ENCODE measurements around the gene TCEAL9. TPM values are rescaled to one million over a fixed set of nuclear protein-coding genes. Genes with fewer than 3 reads are reported as not detected.
A peak's percentile ranks its signal among the peaks of the same experiment; 100 is the strongest.

Gene TCEAL9
- total and polyA plus RNA-seq, 3 experiments from 2014 or later: 1.0 to 3.4 (median 2.8) TPM

DNA sequence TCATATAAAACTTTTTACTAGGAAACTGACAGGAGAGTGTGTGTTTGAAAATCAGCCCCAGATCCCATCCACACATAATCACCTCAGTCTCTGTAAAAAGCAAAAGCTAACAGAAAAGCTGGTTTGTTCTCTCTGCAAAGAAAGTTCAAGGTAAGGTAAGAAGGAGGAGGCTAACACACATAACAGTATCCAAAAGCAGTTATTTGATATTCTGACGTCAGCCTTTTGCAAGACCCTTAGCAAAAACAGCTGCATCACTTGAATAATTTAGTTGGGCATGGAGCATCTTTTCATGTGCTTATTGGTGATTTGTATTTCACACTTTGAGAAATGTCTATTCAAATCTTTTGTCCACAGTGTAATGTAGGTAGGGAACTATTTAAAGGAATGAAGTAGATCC, 5.5 kb downstream of the TCEAL9 start:
- Histone ChIP-seq H3K36me3 (ENCODE audit: insufficient read depth, low read length) (no peaks in the 10 kb centered on the region), H3K27me3 (ENCODE audit: insufficient read depth, low read length, poor library complexity, severe bottlenecking) (no peaks in the 10 kb centered on the region), H3K9me3 (ENCODE audit: low read length) (no peaks in the 10 kb centered on the region), H3K4me1 (ENCODE audit: insufficient read depth, low read length) (no peaks in the 10 kb centered on the region), H3K27ac (ENCODE audit: low read depth, low read length) (no peak overlapping the region), H3K4me3 (ENCODE audit: low read length) (no peak overlapping the region)
- Mint-ChIP-seq H3K27ac (no peak overlapping the region), H3K9me3 (no peaks in the 10 kb centered on the region), H3K27me3 (peaks cover 2 to 6% of the 10 kb centered on the region in 2 donors), H3K36me3 (no peaks in the 10 kb centered on the region), H3K4me3 (no peak overlapping the region), H3K4me1 (no peaks in the 10 kb centered on the region)
- POLR2A ChIA-PET: no interaction called here
- DNase-seq: no peak
- CTCF ChIA-PET: no interaction called here

- peaks cover 4 to 5% of the 10 kb centered on the region in 2 donors for H3K27me3 Mint-ChIP-seq
- ChIA-PET POLR2A (no interaction called here), CTCF (no interaction called here)
- H3K27me3 ChIP-seq (ENCODE audit: insufficient read depth, low read length, poor library complexity, severe bottlenecking): no peaks in the 10 kb centered on the region
- H3K4me3 ChIP-seq (ENCODE audit: low read length): no peak overlapping the region
- no peak for DNase-seq
- H3K27ac Mint-ChIP-seq: no peak overlapping the region
- no peaks in the 10 kb centered on the region for H3K36me3 Mint-ChIP-seq
- no peaks in the 10 kb centered on the region for H3K4me1 Mint-ChIP-seq
- no peaks in the 10 kb centered on the region for H3K9me3 ChIP-seq (ENCODE audit: low read length)
- no peaks in the 10 kb centered on the region for H3K4me1 ChIP-seq (ENCODE audit: insufficient read depth, low read length)
- H3K9me3 Mint-ChIP-seq: no peaks in the 10 kb centered on the region
- H3K36me3 ChIP-seq (ENCODE audit: insufficient read depth, low read length): no peaks in the 10 kb centered on the region
- no peak overlapping the region for H3K27ac ChIP-seq (ENCODE audit: low read depth, low read length)
- H3K4me3 Mint-ChIP-seq: no peak overlapping the region
Measured at GRCh38 chrX:103362474-103362873, 6.2 kb downstream of the TCEAL9 start.

DNA sequence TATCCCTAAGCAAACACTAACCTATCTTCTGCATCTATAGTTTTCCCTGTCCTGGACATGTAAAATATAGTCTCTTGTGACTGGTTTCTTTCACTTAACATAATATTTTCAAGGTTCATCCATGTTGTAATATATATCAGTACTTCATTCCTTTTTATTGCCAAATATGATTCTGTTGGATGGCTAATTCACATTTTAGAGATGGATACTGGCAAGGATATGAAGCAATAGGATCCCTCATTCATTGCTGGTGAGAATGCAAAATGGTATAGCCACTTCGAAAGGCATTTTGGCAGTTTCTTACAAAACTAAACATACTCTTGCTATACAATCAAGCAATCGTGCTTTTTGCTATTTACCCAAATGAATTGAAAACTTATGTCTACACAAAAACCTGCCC, 6.7 kb downstream of the TCEAL9 start:
- peaks cover 4% of the 10 kb centered on the region in 2 donors for H3K27me3 Mint-ChIP-seq
- CTCF ChIA-PET: no interaction called here
- no peaks in the 10 kb centered on the region for H3K9me3 Mint-ChIP-seq
- H3K27ac Mint-ChIP-seq: no peak overlapping the region
- Histone ChIP-seq H3K4me3 (ENCODE audit: low read length) (no peak overlapping the region), H3K9me3 (ENCODE audit: low read length) (no peaks in the 10 kb centered on the region), H3K4me1 (ENCODE audit: insufficient read depth, low read length) (no peaks in the 10 kb centered on the region), H3K36me3 (ENCODE audit: insufficient read depth, low read length) (no peaks in the 10 kb centered on the region), H3K27ac (ENCODE audit: low read depth, low read length) (no peak overlapping the region), H3K27me3 (ENCODE audit: insufficient read depth, low read length, poor library complexity, severe bottlenecking) (no peaks in the 10 kb centered on the region)
- no peak overlapping the region for H3K4me3 Mint-ChIP-seq
- no peaks in the 10 kb centered on the region for H3K36me3 Mint-ChIP-seq
- no peak for DNase-seq
- no peaks in the 10 kb centered on the region for H3K4me1 Mint-ChIP-seq
- POLR2A ChIA-PET: no interaction called here

DNA sequence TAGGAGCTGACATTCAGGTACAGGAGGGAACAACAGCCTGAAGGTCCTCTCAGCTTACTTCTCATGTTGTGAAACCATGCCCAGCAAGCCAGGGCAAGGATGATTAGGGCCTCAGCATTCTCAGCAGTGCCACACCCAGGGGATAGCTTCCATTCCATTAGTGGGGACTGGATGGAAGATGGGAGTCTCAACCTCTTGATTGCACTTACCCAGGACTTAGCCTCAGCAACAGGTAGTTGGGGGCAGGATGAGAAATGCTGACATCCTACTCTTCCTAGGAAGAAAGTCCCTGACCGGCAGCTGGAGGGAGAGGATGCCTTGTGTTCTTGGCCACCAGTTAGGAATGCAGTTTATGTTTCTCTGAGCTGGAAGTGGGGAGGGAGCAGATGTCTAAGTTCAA, 11.2 kb downstream of the TCEAL9 start:
- no peak overlapping the region for H3K27ac Mint-ChIP-seq
- peaks cover 4 to 11% of the 10 kb centered on the region in 2 donors for H3K27me3 Mint-ChIP-seq
- no peaks in the 10 kb centered on the region for H3K9me3 ChIP-seq (ENCODE audit: low read length)
- no peaks in the 10 kb centered on the region for H3K36me3 ChIP-seq (ENCODE audit: insufficient read depth, low read length)
- no peaks in the 10 kb centered on the region for H3K4me1 ChIP-seq (ENCODE audit: insufficient read depth, low read length)
- ChIA-PET POLR2A (no interaction called here), CTCF (no interaction called here)
- no peaks in the 10 kb centered on the region for H3K4me1 Mint-ChIP-seq
- no peaks in the 10 kb centered on the region for H3K36me3 Mint-ChIP-seq
- no peaks in the 10 kb centered on the region for H3K27me3 ChIP-seq (ENCODE audit: insufficient read depth, low read length, poor library complexity, severe bottlenecking)
- no peak overlapping the region for H3K4me3 ChIP-seq (ENCODE audit: low read length)
- DNase-seq: no peak
- H3K4me3 Mint-ChIP-seq: no peak overlapping the region
- no peaks in the 10 kb centered on the region for H3K9me3 Mint-ChIP-seq
- H3K27ac ChIP-seq (ENCODE audit: low read depth, low read length): no peak overlapping the region

DNA sequence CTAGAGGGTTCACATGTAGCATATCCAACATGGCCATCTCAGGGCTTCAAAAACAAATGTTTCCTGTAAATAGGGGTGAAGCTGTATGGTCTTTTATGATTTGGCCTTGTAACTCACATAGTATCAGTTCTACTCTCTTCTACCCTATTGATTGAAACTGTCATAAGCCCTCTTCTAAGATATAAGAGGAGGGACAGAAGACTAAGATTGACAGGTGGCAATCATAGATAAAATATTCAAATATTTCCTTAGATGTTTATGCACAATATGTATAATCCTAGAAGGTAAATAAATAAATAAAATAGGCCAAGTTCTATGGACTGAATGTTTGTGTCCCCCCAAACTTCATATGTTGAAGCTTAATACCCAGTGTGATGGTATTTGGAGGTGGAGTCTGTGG, 13.2 kb downstream of the TCEAL9 start:
- ChIA-PET POLR2A (no interaction called here), CTCF (no interaction called here)
- no peak overlapping the region for H3K27ac ChIP-seq (ENCODE audit: low read depth, low read length)
- no peak overlapping the region for H3K4me3 ChIP-seq (ENCODE audit: low read length)
- no peaks in the 10 kb centered on the region for H3K9me3 ChIP-seq (ENCODE audit: low read length)
- H3K4me1 ChIP-seq (ENCODE audit: insufficient read depth, low read length): no peaks in the 10 kb centered on the region
- DNase-seq: no peak
- Mint-ChIP-seq H3K9me3 (no peaks in the 10 kb centered on the region), H3K27ac (no peak overlapping the region), H3K4me1 (no peaks in the 10 kb centered on the region), H3K4me3 (no peak overlapping the region), H3K36me3 (no peaks in the 10 kb centered on the region), H3K27me3 (peaks cover 4 to 11% of the 10 kb centered on the region in 2 donors)
- H3K36me3 ChIP-seq (ENCODE audit: insufficient read depth, low read length): no peaks in the 10 kb centered on the region
- H3K27me3 ChIP-seq (ENCODE audit: insufficient read depth, low read length, poor library complexity, severe bottlenecking): no peaks in the 10 kb centered on the region

DNA sequence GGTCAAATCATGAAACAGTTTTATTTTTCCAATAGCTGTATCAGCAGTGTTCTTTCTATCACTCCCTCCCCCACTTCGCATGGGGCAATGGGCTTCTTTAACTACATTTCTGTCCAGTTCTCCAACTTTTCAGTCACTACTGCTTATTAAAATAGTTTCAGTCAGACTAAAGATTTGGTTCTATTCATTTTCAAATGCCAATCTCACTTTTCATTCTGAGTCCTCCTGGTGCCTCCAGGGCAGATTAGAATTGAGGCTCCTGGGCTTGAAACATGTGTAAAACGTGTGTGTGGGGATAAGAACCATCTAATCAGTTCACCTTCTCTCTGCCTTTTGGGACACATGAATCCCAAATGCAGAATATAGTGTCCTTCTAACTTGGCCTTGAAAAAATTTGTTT, 16.6 kb downstream of the TCEAL9 start:
- no peaks in the 10 kb centered on the region for H3K36me3 Mint-ChIP-seq
- no peaks in the 10 kb centered on the region for H3K9me3 ChIP-seq (ENCODE audit: low read length)

DNA sequence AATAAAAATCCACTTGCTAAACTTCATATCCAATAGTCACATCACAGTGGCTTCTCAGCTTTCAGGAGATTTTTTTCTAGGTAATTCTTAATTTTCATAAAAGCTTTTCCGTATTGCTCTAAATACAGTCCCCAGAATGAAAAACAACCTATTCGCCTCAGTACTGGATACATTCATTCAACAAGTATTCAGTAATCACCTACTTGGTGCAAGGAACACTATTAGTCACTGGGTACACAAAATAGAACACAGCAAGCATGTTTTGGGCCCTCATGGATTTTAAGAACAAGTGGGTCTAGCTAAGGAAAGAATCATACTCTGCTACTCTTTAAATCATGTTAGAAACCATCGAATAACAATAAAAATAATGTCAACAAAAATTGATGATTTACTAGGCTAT, 17.3 kb downstream of the TCEAL9 start:
- DNase-seq: no peak
- Histone ChIP-seq H3K4me3 (ENCODE audit: low read length) (no peak overlapping the region), H3K27ac (ENCODE audit: low read depth, low read length) (no peak overlapping the region), H3K4me1 (ENCODE audit: insufficient read depth, low read length) (no peaks in the 10 kb centered on the region), H3K27me3 (ENCODE audit: insufficient read depth, low read length, poor library complexity, severe bottlenecking) (no peaks in the 10 kb centered on the region), H3K9me3 (ENCODE audit: low read length) (no peaks in the 10 kb centered on the region), H3K36me3 (ENCODE audit: insufficient read depth, low read length) (no peaks in the 10 kb centered on the region)
- Mint-ChIP-seq H3K9me3 (no peaks in the 10 kb centered on the region), H3K4me3 (no peak overlapping the region), H3K27ac (no peak overlapping the region), H3K36me3 (no peaks in the 10 kb centered on the region), H3K27me3 (peaks cover 10 to 12% of the 10 kb centered on the region in 2 donors), H3K4me1 (peaks cover 4 to 8% (median 5%) of the 10 kb centered on the region in 3 donors)
- POLR2A ChIA-PET: no interaction called here
- CTCF ChIA-PET: no interaction called here

More for the DNA sequence above, 16.6 kb downstream of the TCEAL9 start:
- Mint-ChIP-seq H3K27ac (no peak overlapping the region), H3K4me1 (peaks cover 4 to 8% (median 5%) of the 10 kb centered on the region in 3 donors), H3K27me3 (peaks cover 10 to 15% of the 10 kb centered on the region in 2 donors), H3K4me3 (no peak overlapping the region), H3K9me3 (no peaks in the 10 kb centered on the region)
- no peak overlapping the region for H3K4me3 ChIP-seq (ENCODE audit: low read length)
- ChIA-PET CTCF (no interaction called here), POLR2A (no interaction called here)
- H3K36me3 ChIP-seq (ENCODE audit: insufficient read depth, low read length): no peaks in the 10 kb centered on the region
- no peaks in the 10 kb centered on the region for H3K27me3 ChIP-seq (ENCODE audit: insufficient read depth, low read length, poor library complexity, severe bottlenecking)
- H3K4me1 ChIP-seq (ENCODE audit: insufficient read depth, low read length): no peaks in the 10 kb centered on the region
- H3K27ac ChIP-seq (ENCODE audit: low read depth, low read length): no peak overlapping the region
- no peak for DNase-seq

- H3K9me3 Mint-ChIP-seq: no peaks in the 10 kb centered on the region
- no peak within 1 kb of the TSS for H3K4me3 ChIP-seq (ENCODE audit: low read length)
- peak within 1 kb of the TSS in 5 of 8 donors; percentile 14 to 83 (median 54) for H3K27ac Mint-ChIP-seq
- no peaks in the 10 kb centered on the region for H3K9me3 ChIP-seq (ENCODE audit: low read length)
- H3K27me3 Mint-ChIP-seq: peaks cover 8% of the 10 kb centered on the region in 2 donors
- no peak within 1 kb of the TSS for H3K27ac ChIP-seq (ENCODE audit: low read depth, low read length)
- peak within 1 kb of the TSS; percentile 70 to 89 (median 74) for H3K4me3 Mint-ChIP-seq
- no peaks in the 10 kb centered on the region for H3K36me3 ChIP-seq (ENCODE audit: insufficient read depth, low read length)
- H3K27me3 ChIP-seq (ENCODE audit: insufficient read depth, low read length, poor library complexity, severe bottlenecking): no peaks in the 10 kb centered on the region
- ChIA-PET CTCF (no interaction called here), POLR2A (no interaction called here)
- peak in 4 of 5 donors; percentile 1 to 53 (median 31) for DNase-seq
- H3K4me1 ChIP-seq (ENCODE audit: insufficient read depth, low read length): no peaks in the 10 kb centered on the region
- peaks cover 4 to 8% (median 5%) of the 10 kb centered on the region in 3 donors for H3K4me1 Mint-ChIP-seq
- no peaks in the 10 kb centered on the region for H3K36me3 Mint-ChIP-seq
Measured at GRCh38 chrX:103376118-103376978, 20.0 kb downstream of the TCEAL9 start, which contains the start of gene BEX3. BEX3 (plus strand) TSS chrX:103376538; CDS start chrX:103377522, 984 bp downstream.
